Activated CD4-positive, alpha-beta T cell treated with anti-CD3 and anti-CD28 coated beads, Interleukin-2, amount 10 ng/mL, durations not matched to agents 24 days and 14 days (primary cell): ENCODE results near the gene PDIA3. TPM values are rescaled to one million over a fixed set of nuclear protein-coding genes. Genes with fewer than 3 reads are reported as not detected.
"Not testable (repeated sequence)": the region's sequence is repeated elsewhere in the genome, so short reads cannot be mapped to it uniquely, and the experiment has no call there.

Source experiments
- DNase-seq: peaks from one replicate; pipeline ENCODE4 v3.0.0; 2022
- H3K27ac Mint-ChIP-seq: one replicate; pipeline ENCODE4 v1.8.0; 2022; ENCODE audit warnings: mild to moderate bottlenecking, mixed read lengths
- H3K27me3 Mint-ChIP-seq: one replicate; pipeline ENCODE4 v1.8.0; 2022; ENCODE audit warnings: mixed read lengths
- H3K36me3 Mint-ChIP-seq: one replicate; pipeline ENCODE4 v1.8.0; 2022; ENCODE audit warnings: low read depth, mild to moderate bottlenecking, mixed read lengths
- H3K4me1 Mint-ChIP-seq: one replicate; pipeline ENCODE4 v1.8.0; 2021; ENCODE audit warnings: mixed read lengths
- H3K4me3 Mint-ChIP-seq: one replicate; pipeline ENCODE4 v1.8.0; 2022; ENCODE audit warnings: mild to moderate bottlenecking, moderate library complexity, mixed read lengths
- H3K9me3 Mint-ChIP-seq: one replicate; pipeline ENCODE4 v1.8.0; 2021; ENCODE audit warnings: mixed read lengths
- intact Hi-C: fragments of 100-400 bp; cut with micrococcal nuclease; formaldehyde crosslinking; loops from one replicate; pipeline ENCODE4 v1.15.1; 2023
- total RNA-seq: library from RNA; stranded (reverse); gene quantifications from 2 replicates; pipeline ENCODE4 v1.2.3, GENCODE V29; 2022

PDIA3 gene
- total RNA-seq, 1 donor from 2014 or later: 313 TPM

GRCh38 chr15:43815064-43815463 lies 68.8 kb downstream of the PDIA3 start:
- peak overlapping the region; percentile 10 for H3K27ac Mint-ChIP-seq
- H3K9me3 Mint-ChIP-seq, DNase-seq, intact Hi-C loops, H3K27me3 Mint-ChIP-seq, H3K4me3 Mint-ChIP-seq: not testable (repeated sequence)
- peaks cover 12% of the 10 kb centered on the region for H3K4me1 Mint-ChIP-seq
- H3K36me3 Mint-ChIP-seq: peaks cover 55% of the 10 kb centered on the region

- H3K4me1 Mint-ChIP-seq: peaks cover 29% of the 10 kb centered on the region
- H3K9me3 Mint-ChIP-seq: peaks cover 5% of the 10 kb centered on the region
- peak overlapping the region; percentile 61 for H3K27ac Mint-ChIP-seq
- H3K4me3 Mint-ChIP-seq: peak overlapping the region; percentile 51
- peaks cover 21% of the 10 kb centered on the region for H3K36me3 Mint-ChIP-seq
- H3K27me3 Mint-ChIP-seq: no peaks in the 10 kb centered on the region
- intact Hi-C loops: loop anchor here (10.0 kb wide), 2 partner anchors 723 to 903 kb away; no protein-coding TSS in a partner anchor
- DNase-seq: no peak
These were observed 75.3 kb downstream of the PDIA3 start for GRCh38 chr15:43821505-43821904.

Other genes with a start within 250 kb of the PDIA3 start
- gene MAP1A, start 228.8 kb upstream of the PDIA3 start, total RNA-seq: 2.0 and 2.1 TPM in 2 replicates
- 57.8 and 60.0 TPM in 2 replicates for gene PPIP5K1, start 156.2 kb upstream of the PDIA3 start, total RNA-seq
- 0.66 and 0.77 TPM in 2 replicates for gene CKMT1B, start 152.4 kb upstream of the PDIA3 start, total RNA-seq
- 0.05 and 0.45 TPM in 2 replicates for gene STRC, start 127.6 kb upstream of the PDIA3 start, total RNA-seq
- 8.9 and 10.0 TPM in 2 replicates for gene CATSPER2, start 97.6 kb upstream of the PDIA3 start, total RNA-seq
- gene CKMT1A, start 52.6 kb upstream of the PDIA3 start, total RNA-seq: 0.28 and 0.66 TPM in 2 replicates
- gene ELL3, start 30.5 kb downstream of the PDIA3 start, total RNA-seq: 1.2 and 1.3 TPM in 2 replicates
- gene SERF2, start 45.9 kb downstream of the PDIA3 start, total RNA-seq: 524 TPM in 2 replicates
- 0.28 and 0.33 TPM in 2 replicates for gene SERINC4, start 53.8 kb downstream of the PDIA3 start, total RNA-seq
- 20.3 and 33.8 TPM in 2 replicates for gene HYPK, start 54.2 kb downstream of the PDIA3 start, total RNA-seq
- 49.3 and 51.3 TPM in 2 replicates for gene MFAP1, start 78.3 kb downstream of the PDIA3 start, total RNA-seq
- gene WDR76, start 80.6 kb downstream of the PDIA3 start, total RNA-seq: 76.6 and 80.4 TPM in 2 replicates